ENCODE data around the gene ABLIM2.

ABLIM2 gene

GRCh38 chr4:8197521-8197920, 38.9 kb upstream of the ABLIM2 start:
- TF ChIP-seq CTCF (IDR thresholded peaks at IDR 0.05; ENCODE audit: insufficient read depth, low read length, poor library complexity, severe bottlenecking): no peak
- no peak for TF ChIP-seq EZH2phosphoT487 (conservative IDR thresholded peaks at IDR 0.05; ENCODE audit: low read length)
- Histone ChIP-seq H3K27ac (ENCODE audit: low read depth, low read length) (no peak overlapping the region), H3K79me2 (ENCODE audit: insufficient read depth, low read length) (no peaks in the 10 kb centered on the region), H3K4me3 (ENCODE audit: insufficient read depth, low read length, poor library complexity, severe bottlenecking) (no peak overlapping the region), H4K20me1 (ENCODE audit: low read depth, low read length) (no peaks in the 10 kb centered on the region), H3K36me3 (ENCODE audit: low read length) (no peaks in the 10 kb centered on the region), H3K9me2 (replicated peaks; ENCODE audit: insufficient read depth, low read length) (no peaks in the 10 kb centered on the region), H2AFZ (ENCODE audit: low read depth, low read length, severe bottlenecking) (no peak overlapping the region), H3K27me3 (ENCODE audit: low read length) (no peaks in the 10 kb centered on the region), H3K9ac (ENCODE audit: low read length) (no peak overlapping the region), H3K9me3 (ENCODE audit: insufficient read depth, low read length) (no peaks in the 10 kb centered on the region), H3K4me2 (ENCODE audit: low read depth, low read length, poor library complexity, severe bottlenecking) (no peak overlapping the region), H3F3A (ENCODE audit: insufficient read depth) (no peaks in the 10 kb centered on the region)

GRCh38 chr4:8195841-8196458, 37.3 kb upstream of the ABLIM2 start:
- TF ChIP-seq CTCF (IDR thresholded peaks at IDR 0.05; ENCODE audit: insufficient read depth, low read length, poor library complexity, severe bottlenecking) (no peak), EZH2phosphoT487 (conservative IDR thresholded peaks at IDR 0.05; ENCODE audit: low read length) (no peak)
- H4K20me1 ChIP-seq (ENCODE audit: low read depth, low read length): no peaks in the 10 kb centered on the region

GRCh38 chr4:8195431-8195830, 36.8 kb upstream of the ABLIM2 start:
- no peak overlapping the region for H3K9ac ChIP-seq (ENCODE audit: low read length)
- no peaks in the 10 kb centered on the region for H3K36me3 ChIP-seq (ENCODE audit: low read length)
- H3K4me2 ChIP-seq (ENCODE audit: low read depth, low read length, poor library complexity, severe bottlenecking): no peak overlapping the region
- no peaks in the 10 kb centered on the region for H3K27me3 ChIP-seq (ENCODE audit: low read length)
- no peak overlapping the region for H3K4me3 ChIP-seq (ENCODE audit: insufficient read depth, low read length, poor library complexity, severe bottlenecking)
- H3K79me2 ChIP-seq (ENCODE audit: insufficient read depth, low read length): no peaks in the 10 kb centered on the region
- no peaks in the 10 kb centered on the region for H3F3A ChIP-seq (ENCODE audit: insufficient read depth)
- TF ChIP-seq EZH2phosphoT487 (conservative IDR thresholded peaks at IDR 0.05; ENCODE audit: low read length): no peak
- TF ChIP-seq CTCF (IDR thresholded peaks at IDR 0.05; ENCODE audit: insufficient read depth, low read length, poor library complexity, severe bottlenecking): no peak
- H2AFZ ChIP-seq (ENCODE audit: low read depth, low read length, severe bottlenecking): no peak overlapping the region
- H3K9me2 ChIP-seq (replicated peaks; ENCODE audit: insufficient read depth, low read length): no peaks in the 10 kb centered on the region
- H3K9me3 ChIP-seq (ENCODE audit: insufficient read depth, low read length): no peaks in the 10 kb centered on the region
- H3K27ac ChIP-seq (ENCODE audit: low read depth, low read length): no peak overlapping the region
- no peaks in the 10 kb centered on the region for H4K20me1 ChIP-seq (ENCODE audit: low read depth, low read length)

More at GRCh38 chr4:8195841-8196458, 37.3 kb upstream of the ABLIM2 start:
- no peaks in the 10 kb centered on the region for H3K27me3 ChIP-seq (ENCODE audit: low read length)
- no peak overlapping the region for H2AFZ ChIP-seq (ENCODE audit: low read depth, low read length, severe bottlenecking)
- no peak overlapping the region for H3K4me3 ChIP-seq (ENCODE audit: insufficient read depth, low read length, poor library complexity, severe bottlenecking)
- H3K79me2 ChIP-seq (ENCODE audit: insufficient read depth, low read length): no peaks in the 10 kb centered on the region
- H3K9me3 ChIP-seq (ENCODE audit: insufficient read depth, low read length): no peaks in the 10 kb centered on the region
- H3K4me2 ChIP-seq (ENCODE audit: low read depth, low read length, poor library complexity, severe bottlenecking): no peak overlapping the region
- no peak overlapping the region for H3K9ac ChIP-seq (ENCODE audit: low read length)
- H3K36me3 ChIP-seq (ENCODE audit: low read length): no peaks in the 10 kb centered on the region
- H3K9me2 ChIP-seq (replicated peaks; ENCODE audit: insufficient read depth, low read length): no peaks in the 10 kb centered on the region
- H3K27ac ChIP-seq (ENCODE audit: low read depth, low read length): no peak overlapping the region
- no peaks in the 10 kb centered on the region for H3F3A ChIP-seq (ENCODE audit: insufficient read depth)
